Lung (tissue), 16 donors: Measurements from ENCODE around the gene PSMA2. TPM values are rescaled to one million over a fixed set of nuclear protein-coding genes. Genes with fewer than 3 reads are reported as not detected.
A peak's percentile ranks its signal among the peaks of the same experiment; 100 is the strongest.

ENCODE experiments used
- ATAC-seq: fragments of 200-7000 bp; cut with Tn5 transposase; one replicate; pipeline ENCODE4 v1.9.1; 2020; ENCODE audit warnings: moderate number of reproducible peaks; ENCODE audit not compliant: insufficient read depth, low FRiP score
- DNase-seq, 3 donors: peaks; one replicate each; pipeline ENCODE4 v3.0.0-alpha.2; 2013 to 2017
- H3K27ac ChIP-seq, 2 donors: one replicate each; pipeline ENCODE4 v1.5.1; 2013; ENCODE audit warnings: mild to moderate bottlenecking in 2 of 2, moderate library complexity in 2 of 2, control low read depth in 1 of 2, inconsistent platforms in 1 of 2, low read depth in 1 of 2, low read length in 1 of 2
- H3K27me3 ChIP-seq, 3 donors: one replicate each; pipeline ENCODE4 v1.5.1; 2013; ENCODE audit warnings: low read length in 2 of 3; ENCODE audit not compliant: control insufficient read depth in 3 of 3, insufficient read depth in 3 of 3
- H3K36me3 ChIP-seq, 4 donors: one replicate each; pipeline ENCODE4 v1.5.1; 2013; ENCODE audit warnings: low read length in 4 of 4, mild to moderate bottlenecking in 1 of 4, moderate library complexity in 1 of 4; ENCODE audit not compliant: control insufficient read depth in 4 of 4, insufficient read depth in 4 of 4
- H3K4me1 ChIP-seq, 5 donors: one replicate each; pipeline ENCODE4 v1.5.1; 2013; ENCODE audit warnings: low read length in 5 of 5, mild to moderate bottlenecking in 2 of 5, moderate library complexity in 1 of 5; ENCODE audit not compliant: control insufficient read depth in 5 of 5, insufficient read depth in 5 of 5
- H3K4me3 ChIP-seq: one replicate; pipeline ENCODE4 v1.5.1; 2013; ENCODE audit warnings: mild to moderate bottlenecking, control low read depth, moderate library complexity
- H3K9ac ChIP-seq, 2 donors: one replicate each; pipeline ENCODE4 v1.5.1; 2013; ENCODE audit warnings: low read length in 2 of 2, control low read depth in 1 of 2; ENCODE audit not compliant: insufficient read depth in 1 of 2
- H3K9me3 ChIP-seq, 4 donors: one replicate each; pipeline ENCODE4 v1.5.1; 2013; ENCODE audit warnings: low read length in 3 of 4, mild to moderate bottlenecking in 1 of 4, moderate library complexity in 1 of 4; ENCODE audit not compliant: control insufficient read depth in 4 of 4, insufficient read depth in 3 of 4
- WGBS, 2 donors: extraction: QIAGEN DNeasy Blood & Tissue Kit; methylation state at CpG; one replicate each; pipeline ENCODE4 v1.1.7; 2013; 5-methylcytosine and 5-hydroxymethylcytosine counted together
- long read RNA-seq, 5 donors: transcript quantifications; one replicate each; lab custom pipeline, GENCODE V29; 2026
- polyA plus RNA-seq, 2 donors: library from polyadenylated mRNA; stranded (reverse); fragments of 200-250 nt; gene quantifications; one replicate each; pipeline ENCODE4 v1.2.1, GENCODE V29; 2013
- total RNA-seq, 2 donors: library from RNA; depleted of rRNA in 1 of 2; stranded (reverse); fragments of >200 nt in 1 of 2; gene quantifications; one replicate each; pipeline ENCODE4 v1.2.1, GENCODE V29; 2014 to 2021
- TF ChIP-seq, protein P1 (sequence below): IDR thresholded peaks from 2 replicates; pipeline ENCODE4 v1.5.1; 2012; ENCODE audit warnings: mild to moderate bottlenecking; ENCODE audit errors: control extremely low read depth, extremely low read depth
- donor health status: control.
- donor health status: control.
- donor health status: Bipolar disorder and iron deficiency.
- donor health status: healthy.
- donor health status: DM: yes; HTN: yes; CAD: no.

The PSMA2 gene
- 10 to 100 TPM; 41.0 to 72.7 TPM for total RNA-seq
- polyA plus RNA-seq: 100 to 1,000 TPM; 123 to 125 TPM
- long read RNA-seq, donor 1, transcript PSMA2-201 (8 exons, 1,487 nt): major isoform, 165 of 208 reads
- long read RNA-seq, donor 1, partial matches to known transcripts: 43 of 208 reads
- long read RNA-seq, donor 1, other reads (novel, unspliced or antisense): 0 of 208 reads
- long read RNA-seq, donor 2, transcript PSMA2-201 (8 exons, 1,487 nt): major isoform, 56 of 77 reads
- long read RNA-seq, donor 2, partial matches to known transcripts: 21 of 77 reads
- long read RNA-seq, donor 2, other reads (novel, unspliced or antisense): 0 of 77 reads
- long read RNA-seq, donor 3, transcript PSMA2-201 (8 exons, 1,487 nt): major isoform, 93 of 265 reads
- long read RNA-seq, donor 3, partial matches to known transcripts: 129 of 265 reads
- long read RNA-seq, donor 3, other reads (novel, unspliced or antisense): 40 of 265 reads
- long read RNA-seq, donor 4, transcript PSMA2-201 (8 exons, 1,487 nt): major isoform, 51 of 80 reads
- long read RNA-seq, donor 4, partial matches to known transcripts: 29 of 80 reads
- long read RNA-seq, donor 4, other reads (novel, unspliced or antisense): 0 of 80 reads
- long read RNA-seq, donor 5, transcript PSMA2-201 (8 exons, 1,487 nt): major isoform, 188 of 385 reads
- long read RNA-seq, donor 5, partial matches to known transcripts: 98 of 385 reads
- long read RNA-seq, donor 5, other reads (novel, unspliced or antisense): 97 of 385 reads

DNA sequence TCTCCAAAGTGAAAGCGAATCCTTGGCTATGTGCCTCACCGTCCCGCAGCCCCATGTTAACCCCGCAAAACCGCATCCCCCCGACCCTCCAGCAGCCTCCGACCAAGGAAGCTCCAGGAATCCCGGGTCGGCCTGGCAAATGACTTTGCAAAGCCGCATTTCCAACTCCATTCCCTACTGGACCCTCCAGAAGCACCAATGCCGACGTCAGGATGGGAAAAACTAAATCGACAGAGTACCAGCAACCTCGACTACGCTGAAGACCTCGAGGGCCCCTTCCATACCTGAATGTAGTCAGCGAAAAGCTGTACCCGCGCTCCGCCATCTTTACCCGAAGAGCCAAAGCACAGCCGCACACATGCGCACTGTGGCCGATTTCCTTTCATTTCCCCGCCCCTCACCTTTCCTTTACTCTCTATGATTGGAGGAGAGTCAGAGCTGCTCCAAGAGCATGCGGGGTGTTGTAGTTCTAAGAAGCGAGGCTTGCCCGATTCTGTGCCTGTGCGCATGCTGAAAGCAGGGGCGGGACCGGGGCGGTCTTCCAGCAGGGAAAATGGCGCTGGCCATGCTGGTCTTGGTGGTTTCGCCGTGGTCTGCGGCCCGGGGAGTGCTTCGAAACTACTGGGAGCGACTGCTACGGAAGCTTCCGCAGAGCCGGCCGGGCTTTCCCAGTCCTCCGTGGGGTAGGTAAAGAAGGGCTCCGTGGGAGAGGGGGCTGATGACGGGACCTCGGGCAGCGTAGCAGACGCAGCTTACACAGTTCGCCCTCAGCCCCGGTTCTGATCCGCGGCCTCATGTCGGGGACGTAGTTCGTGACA, at the start of gene PSMA2, which contains the start of gene MRPL32:
Gene PSMA2 (minus strand): TSS at position 341 of the 818 bp plus-strand sequence. CDS start 16 bp downstream, at position 325.
Gene MRPL32 (plus strand): TSS at position 543 of the 818 bp plus-strand sequence. CDS start 11 bp downstream, at position 554.
- WGBS, 2 donors: 0% methylated on average over 56 of the region's 56 CpGs
- TF ChIP-seq, protein P1, sequence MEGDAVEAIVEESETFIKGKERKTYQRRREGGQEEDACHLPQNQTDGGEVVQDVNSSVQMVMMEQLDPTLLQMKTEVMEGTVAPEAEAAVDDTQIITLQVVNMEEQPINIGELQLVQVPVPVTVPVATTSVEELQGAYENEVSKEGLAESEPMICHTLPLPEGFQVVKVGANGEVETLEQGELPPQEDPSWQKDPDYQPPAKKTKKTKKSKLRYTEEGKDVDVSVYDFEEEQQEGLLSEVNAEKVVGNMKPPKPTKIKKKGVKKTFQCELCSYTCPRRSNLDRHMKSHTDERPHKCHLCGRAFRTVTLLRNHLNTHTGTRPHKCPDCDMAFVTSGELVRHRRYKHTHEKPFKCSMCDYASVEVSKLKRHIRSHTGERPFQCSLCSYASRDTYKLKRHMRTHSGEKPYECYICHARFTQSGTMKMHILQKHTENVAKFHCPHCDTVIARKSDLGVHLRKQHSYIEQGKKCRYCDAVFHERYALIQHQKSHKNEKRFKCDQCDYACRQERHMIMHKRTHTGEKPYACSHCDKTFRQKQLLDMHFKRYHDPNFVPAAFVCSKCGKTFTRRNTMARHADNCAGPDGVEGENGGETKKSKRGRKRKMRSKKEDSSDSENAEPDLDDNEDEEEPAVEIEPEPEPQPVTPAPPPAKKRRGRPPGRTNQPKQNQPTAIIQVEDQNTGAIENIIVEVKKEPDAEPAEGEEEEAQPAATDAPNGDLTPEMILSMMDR: no peak
- Histone ChIP-seq H3K4me1 (peaks cover 0 to 23% (median 7%) of the 10 kb centered on the region in 5 donors), H3K36me3 (peaks cover 3 to 19% (median 14%) of the 10 kb centered on the region in 4 donors), H3K9ac (peak within 1 kb of the TSS; percentile 76 to 91), H3K27me3 (no peaks in the 10 kb centered on the region), H3K4me3 (peak within 1 kb of the TSS; percentile 89), H3K27ac (peak within 1 kb of the TSS; percentile 93 to 95), H3K9me3 (no peaks in the 10 kb centered on the region)
- peak; percentile 97 to 99 (median 99) for DNase-seq
- peak; percentile 100 for ATAC-seq

- WGBS, 2 donors: 81 to 88% methylated on average over 1 of the region's 1 CpG
- H3K27me3 ChIP-seq: no peaks in the 10 kb centered on the region
- TF ChIP-seq, protein P1: no peak
- DNase-seq (no peak), ATAC-seq (no peak)
- H3K9ac ChIP-seq: no peak overlapping the region
- peaks cover 0 to 7% (median 2%) of the 10 kb centered on the region in 4 donors for H3K9me3 ChIP-seq
- H3K36me3 ChIP-seq: no peaks in the 10 kb centered on the region
- H3K4me1 ChIP-seq: peaks cover 0 to 7% (median 0%) of the 10 kb centered on the region in 5 donors
- no peak overlapping the region for H3K27ac ChIP-seq
- H3K4me3 ChIP-seq: no peak overlapping the region
Observed at GRCh38 chr7:42981601-42982000, 49.6 kb upstream of the PSMA2 start.

DNA sequence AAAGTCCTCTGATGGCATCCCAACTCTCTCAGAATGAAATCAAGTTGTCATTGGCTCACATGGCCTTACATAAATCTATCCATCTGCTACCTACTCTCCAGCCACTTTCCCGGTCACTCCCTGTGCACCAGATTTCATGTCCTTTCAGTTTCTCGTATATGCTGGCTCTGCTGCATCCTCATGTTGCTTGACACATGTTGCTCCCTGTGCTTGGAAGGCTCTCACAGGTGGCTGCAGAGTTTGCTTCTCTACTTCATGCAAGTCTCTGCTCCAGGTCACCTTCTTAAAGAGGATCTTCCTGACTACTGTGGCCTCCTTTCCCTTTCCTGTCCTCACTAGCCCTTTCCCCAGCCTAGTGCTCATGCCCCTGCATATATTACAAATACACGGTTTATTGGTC, 48.5 kb upstream of the PSMA2 start:
- H3K4me3 ChIP-seq: no peak overlapping the region
- 85 to 88% methylated on average over 3 of the region's 3 CpGs for WGBS, 2 donors

More for the DNA sequence above, 48.5 kb upstream of the PSMA2 start:
- H3K9me3 ChIP-seq: peaks cover 0 to 7% (median 2%) of the 10 kb centered on the region in 4 donors
- H3K27me3 ChIP-seq: no peaks in the 10 kb centered on the region
- no peaks in the 10 kb centered on the region for H3K36me3 ChIP-seq
- H3K4me1 ChIP-seq: peaks cover 0 to 8% (median 0%) of the 10 kb centered on the region in 5 donors
- no peak for ATAC-seq
- TF ChIP-seq, protein P1: no peak
- DNase-seq: no peak
- H3K9ac ChIP-seq: no peak overlapping the region
- no peak overlapping the region for H3K27ac ChIP-seq
